ENCODE results near the gene SUDS3.

Gene SUDS3

DNA sequence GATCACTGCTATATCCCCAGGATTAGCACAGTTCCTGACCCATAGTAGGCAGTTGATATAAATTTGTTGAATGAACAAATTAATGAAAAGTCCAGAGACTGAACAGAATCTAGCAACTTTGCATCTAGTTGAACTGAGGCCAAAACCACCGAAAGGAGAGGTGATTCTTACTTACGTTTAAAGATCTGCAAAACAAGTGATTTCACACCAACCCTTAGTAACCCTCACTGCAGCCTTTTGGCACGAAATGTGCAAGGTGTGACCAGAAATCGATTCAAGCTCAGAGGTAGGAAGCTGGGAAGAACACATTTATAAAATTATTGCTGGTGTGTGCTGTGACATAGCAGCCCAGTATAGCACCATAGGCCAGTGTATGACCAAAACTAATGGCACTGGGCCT, 70.8 kb downstream of the SUDS3 start:
- no peak for DNase-seq (ENCODE audit: low read depth)

DNA sequence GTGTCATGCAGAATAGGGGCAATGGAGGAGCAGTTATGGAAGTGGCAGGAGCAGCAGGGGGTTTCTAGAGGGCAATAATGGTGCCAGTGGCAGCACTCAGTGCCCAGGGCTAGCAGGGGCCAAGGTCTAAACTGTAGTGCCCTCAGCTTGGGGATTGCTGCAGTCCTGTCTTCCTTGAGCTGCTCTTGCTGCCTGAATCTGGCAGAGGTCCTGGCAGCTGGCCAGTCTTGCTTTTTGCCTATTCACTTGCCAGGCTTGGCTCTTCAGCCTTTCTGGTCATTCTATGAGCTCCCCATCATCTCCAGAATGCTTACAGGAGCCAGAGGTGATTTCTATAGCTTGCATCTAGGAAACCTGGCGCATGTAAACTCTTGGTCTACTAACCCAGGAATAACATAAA, 72.0 kb downstream of the SUDS3 start:
- no peak for DNase-seq (ENCODE audit: low read depth)

DNA sequence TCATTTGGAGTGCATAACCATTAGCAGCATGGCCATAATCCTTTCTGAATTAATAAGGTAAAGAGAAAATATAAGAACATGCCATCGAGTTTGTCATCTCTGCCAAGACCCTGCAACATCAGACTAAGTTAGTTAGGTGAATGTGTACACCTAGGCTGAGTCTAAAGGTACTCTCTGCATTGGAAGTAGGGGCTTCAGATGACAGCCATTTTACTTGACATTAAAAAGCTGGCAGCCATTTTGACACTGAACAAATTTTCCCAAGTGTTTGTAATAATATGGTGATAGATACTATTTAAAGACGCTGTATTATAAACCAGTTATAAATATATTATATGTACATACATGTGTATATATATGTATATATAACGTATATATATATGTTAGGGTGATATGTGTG, 79.0 kb downstream of the SUDS3 start:
- no peak for DNase-seq (ENCODE audit: low read depth)

DNA sequence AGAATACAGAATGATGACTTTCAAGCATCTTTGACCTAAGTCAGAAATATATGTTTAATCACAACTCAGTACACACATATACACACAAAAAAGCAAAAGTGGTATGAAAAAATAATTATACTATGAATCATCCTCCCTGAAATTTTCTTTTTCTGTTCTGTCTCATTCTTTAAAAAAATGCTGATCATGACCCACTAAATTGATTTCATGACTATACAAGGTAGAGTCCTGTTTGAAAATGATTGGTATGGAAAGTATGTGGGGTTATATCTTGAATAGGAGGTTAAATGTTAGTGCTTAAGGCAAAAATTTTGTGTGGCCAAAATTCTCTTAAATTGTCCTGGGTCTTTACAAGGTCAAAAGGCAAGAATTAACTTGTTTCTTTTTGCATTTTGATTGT, 80.4 kb downstream of the SUDS3 start:
- DNase-seq (ENCODE audit: low read depth): no peak

DNA sequence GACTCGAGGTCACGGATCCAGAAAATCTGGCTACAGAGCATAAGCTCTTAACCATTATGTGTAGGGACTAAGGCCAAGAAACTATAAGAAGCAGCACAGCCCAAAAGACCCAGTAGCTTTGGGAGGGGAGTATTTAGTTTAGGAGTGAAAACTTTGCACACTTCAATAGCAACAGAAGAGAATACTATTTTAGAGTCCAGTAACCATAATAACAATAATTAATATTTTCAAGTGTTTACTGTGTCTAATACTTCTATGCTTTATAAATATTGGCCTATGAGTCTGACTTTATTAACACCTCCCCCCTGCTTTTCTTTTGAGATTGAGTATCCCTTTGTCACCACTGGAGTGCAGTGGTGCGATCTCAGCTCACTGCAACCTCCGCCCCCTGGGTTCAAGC, 82.8 kb downstream of the SUDS3 start:
- no peak for DNase-seq (ENCODE audit: low read depth)

DNA sequence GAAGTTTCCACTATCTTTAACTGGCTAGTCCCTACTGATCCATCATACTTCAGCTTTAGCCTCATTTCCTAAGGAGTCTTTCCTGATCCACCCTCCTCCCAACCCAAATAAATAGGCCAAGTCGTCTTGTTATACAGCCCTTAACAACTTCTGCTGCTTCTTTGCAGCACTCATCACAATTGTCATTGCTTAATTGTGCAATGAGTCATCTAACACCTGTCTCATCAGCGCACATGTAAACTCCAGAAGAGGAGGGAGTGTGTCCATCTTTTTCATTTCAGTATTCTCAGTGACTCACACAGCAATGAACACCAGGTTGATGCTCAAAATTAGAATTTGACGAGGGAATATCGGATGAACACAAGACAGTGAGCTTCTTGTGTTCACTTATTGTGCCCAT, 87.3 kb downstream of the SUDS3 start:
- no peak for DNase-seq (ENCODE audit: low read depth)

DNA sequence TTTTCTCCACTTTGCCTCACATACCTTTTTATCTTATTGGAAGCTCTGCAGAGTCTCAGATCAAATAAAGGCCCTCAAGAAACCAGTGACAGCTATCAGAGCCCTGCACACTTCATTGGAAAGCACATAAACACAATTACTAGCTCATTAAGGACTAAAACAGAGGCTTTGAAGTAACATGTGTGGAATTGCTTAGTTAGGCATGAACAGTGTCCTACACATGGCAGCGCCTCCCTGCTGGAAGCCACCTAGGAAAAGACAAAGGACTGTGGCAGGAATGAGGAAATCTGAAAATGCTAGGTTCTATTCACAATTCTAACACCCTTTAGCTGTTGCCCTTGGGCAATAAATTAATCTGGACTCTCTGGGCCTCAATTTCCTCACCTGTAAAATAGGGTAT, 89.4 kb downstream of the SUDS3 start:
- no peak for DNase-seq (ENCODE audit: low read depth)

All from activated T-helper 9 cell treated with anti-CD3 and anti-CD28 coated beads, Interleukin-2, amount 50 U/mL, for 16 hours (primary cell).